HepG2 (cell line): ENCODE measurements around the gene TMBIM4. TPM values are rescaled to one million over a fixed set of nuclear protein-coding genes. Genes with fewer than 3 reads are reported as not detected.
A peak's percentile ranks its signal among the peaks of the same experiment; 100 is the strongest.

ENCODE experiments used
- CREB3 ChIP-seq: sonication (generic); formaldehyde crosslinking; IDR thresholded peaks from 2 replicates; pipeline ENCODE4 v1.5.0; 2020; ENCODE audit warnings: missing genetic modification reagents
- EEA1 ChIP-seq: sonication (generic); formaldehyde crosslinking; IDR thresholded peaks from 2 replicates; pipeline ENCODE4 v1.5.1; 2020; ENCODE audit warnings: mild to moderate bottlenecking, missing genetic modification reagents, borderline replicate concordance
- FOXO1 ChIP-seq: sonication (generic); formaldehyde crosslinking; IDR thresholded peaks from 2 replicates; pipeline ENCODE4 v1.4.0; 2020; ENCODE audit warnings: missing genetic modification reagents
- FOXP1 ChIP-seq, 2 experiments: fragments of 450-650 bp in 1 of 2; IDR thresholded peaks; 2 replicates each; pipeline ENCODE4 v1.6.1; 2017 to 2018; ENCODE audit warnings: antibody characterized with exemption in 1 of 2
- GLMP ChIP-seq: sonication (generic); formaldehyde crosslinking; IDR thresholded peaks from 2 replicates; pipeline ENCODE4 v1.9.0; 2021; ENCODE audit warnings: missing genetic modification reagents, mild to moderate bottlenecking, borderline replicate concordance
- HMGXB4 ChIP-seq, 2 experiments: sonication (generic) in 1 of 2; formaldehyde crosslinking in 1 of 2; IDR thresholded peaks; 2 replicates each; pipeline versions ENCODE4 v1.4.0 to v1.6.1; 2018 to 2020; ENCODE audit warnings: missing genetic modification reagents in 2 of 2, borderline replicate concordance in 1 of 2, low read depth in 1 of 2, mild to moderate bottlenecking in 1 of 2, missing biosample characterization in 1 of 2
- IKZF1 ChIP-seq: fragments of 450-650 bp; IDR thresholded peaks from 2 replicates; pipeline ENCODE4 v1.7.1; 2016
- LRRFIP1 ChIP-seq: sonication (generic); formaldehyde crosslinking; conservative IDR thresholded peaks from 2 replicates; pipeline ENCODE4 v1.4.0; 2020; ENCODE audit warnings: missing genetic modification reagents
- MEIS2 ChIP-seq: sonication (generic); formaldehyde crosslinking; IDR thresholded peaks from 2 replicates; pipeline ENCODE4 v1.9.0; 2021; ENCODE audit warnings: mild to moderate bottlenecking, missing genetic modification reagents
- POGZ ChIP-seq: sonication (generic); formaldehyde crosslinking; IDR thresholded peaks from 2 replicates; pipeline ENCODE4 v1.4.0; 2020; ENCODE audit warnings: mild to moderate bottlenecking, missing genetic modification reagents
- SMAD3 ChIP-seq: sonication (generic); formaldehyde crosslinking; IDR thresholded peaks from 2 replicates; pipeline ENCODE4 v1.4.0; 2020; ENCODE audit warnings: missing genetic modification reagents
- ZFP36L2 ChIP-seq: sonication (generic); formaldehyde crosslinking; IDR thresholded peaks from 2 replicates; pipeline ENCODE4 v1.4.0; 2020; ENCODE audit warnings: missing genetic modification reagents
- ZMAT5 ChIP-seq: sonication (generic); formaldehyde crosslinking; IDR thresholded peaks from 2 replicates; pipeline ENCODE4 v1.5.0; 2020; ENCODE audit warnings: mild to moderate bottlenecking, low read depth, missing genetic modification reagents, borderline replicate concordance
- ZNF234 ChIP-seq: sonication (generic); formaldehyde crosslinking; conservative IDR thresholded peaks from 2 replicates; pipeline ENCODE4 v1.5.1; 2020; ENCODE audit warnings: mild to moderate bottlenecking, missing genetic modification reagents
- ZNF530 ChIP-seq: sonication (generic); formaldehyde crosslinking; IDR thresholded peaks from 2 replicates; pipeline ENCODE4 v1.5.0; 2020; ENCODE audit warnings: low read depth, mild to moderate bottlenecking, missing genetic modification reagents
- ZNF674 ChIP-seq: sonication (generic); formaldehyde crosslinking; IDR thresholded peaks from 2 replicates; pipeline ENCODE4 v1.5.0; 2020; ENCODE audit warnings: low read depth, mild to moderate bottlenecking, missing genetic modification reagents
- ZNF687 ChIP-seq: sonication (generic); formaldehyde crosslinking; IDR thresholded peaks from 2 replicates; pipeline ENCODE4 v1.5.1; 2020; ENCODE audit warnings: mild to moderate bottlenecking, missing genetic modification reagents, moderate library complexity
- polyA plus RNA-seq, 8 experiments: library from polyadenylated mRNA; depleted of rRNA in 3 of 8; stranded (reverse) in 7 of 8; unstranded in 1 of 8; fragments of >200 nt; fragmentation: Illumina TruSeq in 4 of 8; extraction: Trizol in 4 of 8; gene quantifications; 2 replicates each; pipeline versions ENCODE4 v1.2.1 to v1.2.3, GENCODE V29; 2011 to 2016; ENCODE audit warnings: low read depth in 4 of 8, missing spikeins in 1 of 8, mixed read lengths in 1 of 8; ENCODE audit not compliant: insufficient read depth in 1 of 8
- total RNA-seq, 5 experiments: library from RNA; depleted of rRNA; stranded (reverse); fragments of >200 nt; fragmentation: Illumina TruSeq; extraction: Trizol; gene quantifications; 2 replicates each; pipeline ENCODE4 v1.2.3, GENCODE V29; 2016; ENCODE audit warnings: low read depth in 1 of 5

Gene TMBIM4
- total and polyA plus RNA-seq, 2 of the 13 experiments (the other 11 are each of a cell fraction or from before 2014, with no cell fraction given), result 60.5 to 67.7 TPM

GRCh38 chr12:66130267-66131066 is 39.3 kb downstream of the TMBIM4 start, which contains the start of gene LLPH (continued):
- TF ChIP-seq ZNF687, result peak; percentile 86
- no peak for TF ChIP-seq CREB3 (CRISPR knock-in tag)
- TF ChIP-seq ZMAT5 (CRISPR knock-in tag), result no peak
- TF ChIP-seq EEA1 (CRISPR knock-in tag), result no peak
- TF ChIP-seq ZNF530 (CRISPR knock-in tag), result no peak
- TF ChIP-seq ZFP36L2, result no peak
- peak; percentile 47 to 84; a peak in 2 of 4 replicates for TF ChIP-seq HMGXB4 (CRISPR knock-in tag; IDR thresholded peaks at IDR 0.05; ENCODE audit: borderline replicate concordance in 1 of 2, low read depth in 1 of 2)
- peak; percentile 91 for TF ChIP-seq POGZ (CRISPR knock-in tag)
- no peak for TF ChIP-seq FOXO1 (CRISPR knock-in tag)
- no peak for TF ChIP-seq ZNF674 (CRISPR knock-in tag)
- no peak for TF ChIP-seq GLMP (CRISPR knock-in tag)
- no peak for TF ChIP-seq SMAD3 (CRISPR knock-in tag)
- TF ChIP-seq IKZF1, result no peak
- TF ChIP-seq ZNF234 (CRISPR knock-in tag), result no peak
- TF ChIP-seq MEIS2 (CRISPR knock-in tag), result 0 out of 2 replicates have a peak, but pooled peaks have one; percentile 51
- TF ChIP-seq LRRFIP1 (CRISPR knock-in tag), result no peak
- TF ChIP-seq FOXP1 (IDR thresholded peaks at IDR 0.05), result no peak
- TF ChIP-seq FOXP1 (CRISPR knock-in tag; IDR thresholded peaks at IDR 0.05), result no peak
